Stimulated activated naive CD8-positive, alpha-beta T cell treated with anti-CD3 and anti-CD28 coated beads, Interleukin-15, Interleukin-2, amounts not matched to agents 100 ng/mL and 50 ng/mL, for 24 hours (primary cell): Measurements from ENCODE around the gene PLAAT3.
"Not testable (repeated sequence)": the region's sequence is repeated elsewhere in the genome, so short reads cannot be mapped to it uniquely, and the experiment has no call there.

Experiments used
- H3K27ac Mint-ChIP-seq: one replicate; pipeline ENCODE4 v1.8.0; 2021; ENCODE audit warnings: mild to moderate bottlenecking, mixed read lengths
- H3K27me3 Mint-ChIP-seq: one replicate; pipeline ENCODE4 v1.8.0; 2021; ENCODE audit warnings: mixed read lengths
- H3K36me3 Mint-ChIP-seq: one replicate; pipeline ENCODE4 v1.8.0; 2021; ENCODE audit warnings: low read depth, mixed read lengths
- H3K4me1 Mint-ChIP-seq: one replicate; pipeline ENCODE4 v1.8.0; 2021; ENCODE audit warnings: low read depth, mixed read lengths
- H3K4me3 Mint-ChIP-seq: one replicate; pipeline ENCODE4 v1.8.0; 2021; ENCODE audit warnings: mild to moderate bottlenecking, mixed read lengths
- H3K9me3 Mint-ChIP-seq: one replicate; pipeline ENCODE4 v1.8.0; 2021; ENCODE audit warnings: mixed read lengths

Gene PLAAT3

GRCh38 chr11:63564056-63564774 is 50.0 kb downstream of the PLAAT3 start:
- H3K36me3 Mint-ChIP-seq: no peaks in the 10 kb centered on the region
- no peaks in the 10 kb centered on the region for H3K27me3 Mint-ChIP-seq
- H3K4me3 Mint-ChIP-seq: no peak overlapping the region
- peaks cover 70% of the 10 kb centered on the region for H3K4me1 Mint-ChIP-seq
- no peak overlapping the region for H3K27ac Mint-ChIP-seq
- H3K9me3 Mint-ChIP-seq: no peaks in the 10 kb centered on the region

GRCh38 chr11:63563201-63564055 is 50.8 kb downstream of the PLAAT3 start, which contains the start of gene PLAAT2:
TSS of gene PLAAT2 (minus strand) at chr11:63563379. CDS start at chr11:63563324, 55 bp downstream.
- Mint-ChIP-seq H3K4me1 (peaks cover 70% of the 10 kb centered on the region), H3K4me3 (no peak within 1 kb of the TSS), H3K36me3 (no peaks in the 10 kb centered on the region), H3K27ac (no peak within 1 kb of the TSS), H3K9me3 (no peaks in the 10 kb centered on the region), H3K27me3 (no peaks in the 10 kb centered on the region)

DNA sequence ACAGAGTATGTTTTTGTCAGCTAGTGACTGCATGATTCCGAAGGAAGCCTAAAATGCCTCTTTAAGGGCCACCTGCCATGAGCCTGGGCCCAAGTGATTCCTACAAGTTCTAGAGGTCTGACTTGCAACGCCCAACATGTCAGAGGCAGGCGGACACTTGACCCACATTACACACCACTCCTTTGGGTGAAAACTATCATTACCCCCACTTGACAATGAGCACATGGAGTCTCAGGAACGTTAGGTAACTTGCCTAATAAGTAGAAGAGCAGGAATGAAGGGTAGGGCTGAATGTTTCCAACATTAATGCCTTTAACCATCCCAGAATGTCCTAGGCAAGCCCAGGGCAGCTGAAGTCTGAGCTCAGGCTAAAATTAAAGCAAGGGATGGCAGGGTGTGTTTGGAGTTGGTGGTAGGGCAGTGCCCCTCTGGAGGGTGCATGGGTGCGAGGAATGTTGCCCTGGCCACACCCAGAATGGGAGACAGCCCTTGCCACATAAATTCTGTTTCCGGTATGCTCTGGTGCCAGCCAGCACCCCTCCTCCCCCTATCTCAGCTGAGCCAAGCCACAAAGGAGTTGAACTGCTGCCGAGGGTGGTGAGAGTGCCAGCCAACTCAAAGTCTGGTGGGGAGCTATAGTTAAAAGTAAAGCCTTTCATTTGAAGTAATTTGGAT is 53.6 kb downstream of the PLAAT3 start:
- Mint-ChIP-seq H3K27ac (no peak overlapping the region), H3K9me3 (no peaks in the 10 kb centered on the region)

DNA sequence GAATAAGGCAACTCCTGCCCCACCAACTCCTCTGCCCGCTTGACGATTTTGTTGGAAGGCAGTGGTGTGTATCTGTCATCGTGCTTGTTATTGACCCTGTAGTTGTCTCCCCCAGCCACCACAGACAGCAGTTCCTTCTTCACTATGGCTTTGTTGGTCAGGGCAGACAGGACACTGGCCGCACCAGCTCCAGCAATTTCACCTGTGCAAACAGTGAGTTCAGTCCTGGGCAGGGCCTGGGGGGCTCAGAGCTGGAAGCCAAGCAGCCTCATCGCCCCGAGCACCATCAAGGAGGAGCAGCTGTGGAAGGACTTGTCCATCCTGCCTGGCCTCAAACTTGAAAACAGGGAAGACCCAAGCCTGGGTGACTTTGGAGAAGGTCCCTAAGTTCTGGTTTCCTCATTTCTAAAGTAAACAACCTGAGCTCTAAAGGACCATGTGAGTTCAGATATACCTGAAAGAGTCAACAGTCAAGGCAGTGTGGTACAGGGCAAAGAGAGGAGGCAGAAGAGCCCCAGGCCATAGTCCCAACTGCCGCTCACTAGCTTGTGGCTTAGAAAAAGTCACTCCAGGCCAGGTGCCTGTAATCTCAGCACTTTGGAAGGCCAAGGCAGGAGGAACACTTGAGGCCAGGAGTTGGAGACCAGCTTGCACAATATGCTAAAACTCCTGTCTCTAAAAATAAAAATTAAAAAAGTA is 55.6 kb downstream of the PLAAT3 start:
- Mint-ChIP-seq H3K27ac (no peak overlapping the region), H3K27me3 (no peaks in the 10 kb centered on the region), H3K4me3 (no peak overlapping the region), H3K4me1 (peaks cover 40% of the 10 kb centered on the region), H3K36me3 (no peaks in the 10 kb centered on the region), H3K9me3 (no peaks in the 10 kb centered on the region)

More for the DNA sequence above, 53.6 kb downstream of the PLAAT3 start:
- Mint-ChIP-seq H3K27me3 (no peaks in the 10 kb centered on the region), H3K4me3 (no peak overlapping the region), H3K36me3 (no peaks in the 10 kb centered on the region), H3K4me1 (peaks cover 45% of the 10 kb centered on the region)

- Mint-ChIP-seq H3K27me3 (no peaks in the 10 kb centered on the region), H3K9me3 (no peaks in the 10 kb centered on the region), H3K4me1 (peaks cover 47% of the 10 kb centered on the region), H3K27ac (no peak overlapping the region), H3K36me3 (no peaks in the 10 kb centered on the region), H3K4me3 (no peak overlapping the region)
These were observed 56.7 kb downstream of the PLAAT3 start for GRCh38 chr11:63557570-63557969.

DNA sequence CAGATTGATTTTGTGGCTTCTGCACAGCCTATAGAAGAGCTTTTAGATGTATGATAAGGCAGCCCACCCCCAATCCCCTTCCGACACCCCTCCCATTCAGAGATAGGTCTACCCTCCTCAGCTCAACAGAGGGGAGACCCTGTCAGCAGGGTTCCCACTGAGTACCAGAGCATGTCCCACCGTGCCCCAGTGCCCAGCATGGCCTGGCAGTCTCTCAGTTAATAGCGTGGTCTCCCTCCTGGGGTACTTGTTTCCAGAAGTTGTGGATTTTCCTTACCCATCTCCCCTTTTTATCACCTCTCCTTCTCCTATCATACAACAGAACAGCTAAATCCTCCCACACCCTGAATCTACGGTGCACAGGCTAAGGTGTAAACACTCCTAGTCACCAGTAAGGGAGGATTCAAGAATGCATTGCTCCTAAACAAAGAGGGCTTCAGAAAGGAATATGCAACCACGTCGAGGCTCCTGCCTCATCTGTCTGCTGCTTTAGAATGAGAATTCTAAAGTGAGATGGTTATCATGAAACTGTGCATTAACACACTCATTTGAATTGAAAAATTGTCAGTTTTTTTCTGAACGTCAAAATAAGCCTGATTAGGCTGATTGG is 57.7 kb downstream of the PLAAT3 start:
- H3K27ac Mint-ChIP-seq: no peak overlapping the region
- H3K36me3 Mint-ChIP-seq: no peaks in the 10 kb centered on the region
- no peaks in the 10 kb centered on the region for H3K27me3 Mint-ChIP-seq
- no peak overlapping the region for H3K4me3 Mint-ChIP-seq
- H3K9me3 Mint-ChIP-seq: no peaks in the 10 kb centered on the region
- H3K4me1 Mint-ChIP-seq: peaks cover 49% of the 10 kb centered on the region

DNA sequence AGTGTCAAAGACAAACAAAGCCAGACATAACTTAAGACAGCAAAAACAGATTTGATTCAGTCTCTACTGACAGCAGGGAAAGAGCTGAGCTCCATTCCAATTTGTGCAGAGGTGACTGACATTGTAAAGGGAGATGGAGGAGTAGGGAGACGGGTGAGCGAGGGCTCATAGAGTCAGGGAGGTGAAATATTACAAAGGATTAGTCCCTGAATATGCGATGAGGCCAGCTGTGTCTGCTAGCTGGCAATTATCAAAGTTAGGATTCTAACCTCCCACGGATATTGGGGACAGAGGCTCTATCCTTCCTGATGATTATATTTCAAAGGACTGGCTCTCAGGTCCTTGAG is 59.4 kb downstream of the PLAAT3 start:
- H3K4me3 Mint-ChIP-seq: no peak overlapping the region
- peak overlapping the region; percentile 24 for H3K27ac Mint-ChIP-seq
- no peaks in the 10 kb centered on the region for H3K9me3 Mint-ChIP-seq
- H3K4me1 Mint-ChIP-seq: peaks cover 44% of the 10 kb centered on the region
- H3K36me3 Mint-ChIP-seq: no peaks in the 10 kb centered on the region
- H3K27me3 Mint-ChIP-seq: no peaks in the 10 kb centered on the region

DNA sequence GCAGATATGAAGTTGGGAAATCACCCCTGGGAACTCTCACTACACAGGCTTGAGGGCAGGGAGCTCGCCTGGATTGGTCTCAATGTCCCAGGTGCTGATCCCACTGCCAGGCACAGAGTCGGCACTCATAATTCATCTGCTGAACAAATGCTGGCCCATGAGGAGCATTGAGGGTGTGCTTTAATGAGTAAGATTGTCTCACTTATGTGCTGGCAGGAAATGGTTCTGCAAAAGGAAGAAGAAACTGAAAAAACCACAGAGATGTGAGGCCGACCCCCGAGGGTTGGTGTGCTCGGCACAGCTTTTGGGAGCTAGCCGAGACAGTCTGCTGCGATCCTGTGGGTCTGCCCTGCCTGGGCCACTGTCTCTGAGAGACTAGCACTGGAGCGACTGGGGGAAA is 60.5 kb downstream of the PLAAT3 start:
- Mint-ChIP-seq H3K9me3 (no peaks in the 10 kb centered on the region), H3K4me1 (peaks cover 47% of the 10 kb centered on the region), H3K27ac (peak overlapping the region; percentile 94), H3K36me3 (no peaks in the 10 kb centered on the region), H3K4me3 (peak overlapping the region; percentile 69), H3K27me3 (no peaks in the 10 kb centered on the region)

- Mint-ChIP-seq H3K4me1 (peaks cover 47% of the 10 kb centered on the region), H3K27me3 (no peaks in the 10 kb centered on the region), H3K9me3 (no peaks in the 10 kb centered on the region), H3K4me3 (peak overlapping the region; percentile 69), H3K36me3 (no peaks in the 10 kb centered on the region), H3K27ac (peak overlapping the region; percentile 94)
These were observed 61.3 kb downstream of the PLAAT3 start for GRCh38 chr11:63552921-63553320.

- Mint-ChIP-seq H3K4me1 (peaks cover 47% of the 10 kb centered on the region), H3K4me3 (peak overlapping the region; percentile 82), H3K27ac (peak overlapping the region; percentile 94), H3K27me3 (no peaks in the 10 kb centered on the region), H3K36me3 (peaks cover 2% of the 10 kb centered on the region), H3K9me3 (no peaks in the 10 kb centered on the region)
These were observed 62.4 kb downstream of the PLAAT3 start for GRCh38 chr11:63551889-63552266.

DNA sequence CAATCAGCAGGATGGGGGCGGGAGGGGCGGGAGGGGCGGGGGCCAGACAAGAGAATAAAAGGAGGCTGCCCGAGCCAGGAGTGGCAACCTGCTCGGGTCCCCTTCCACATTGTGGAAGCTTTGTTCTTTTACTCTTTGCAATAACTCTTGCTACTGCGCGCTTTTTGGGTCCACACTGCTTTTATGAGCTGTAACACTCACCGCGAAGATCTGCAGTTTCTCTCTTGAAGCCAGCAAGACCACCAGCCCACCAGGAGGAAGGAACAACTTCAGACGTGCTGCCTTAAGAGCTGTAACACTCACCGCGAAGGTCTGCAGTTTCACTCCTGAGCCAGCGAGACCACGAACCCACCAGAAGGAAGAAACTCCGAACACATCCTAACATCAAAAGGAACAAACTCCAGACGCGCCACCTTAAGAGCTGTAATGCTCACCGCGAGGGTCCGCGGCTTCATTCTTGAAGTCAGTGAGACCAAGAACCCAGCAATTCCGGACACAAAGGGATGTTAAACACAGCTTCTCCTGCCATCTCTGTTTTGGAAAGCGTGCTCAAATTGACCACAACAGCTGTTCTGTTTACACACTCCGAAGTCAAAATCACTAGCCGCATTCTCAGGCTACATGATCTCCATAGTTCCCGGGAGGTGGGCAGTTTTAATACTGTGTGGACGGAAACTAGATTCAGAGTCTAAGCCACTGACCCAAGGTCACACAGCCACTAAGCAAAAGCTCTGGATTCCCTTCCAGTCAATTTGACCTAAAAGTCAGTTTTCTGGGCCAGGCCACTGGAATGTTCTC is 62.9 kb downstream of the PLAAT3 start:
- Mint-ChIP-seq H3K4me1 (peaks cover 47% of the 10 kb centered on the region), H3K27me3 (no peaks in the 10 kb centered on the region), H3K4me3 (peak overlapping the region; percentile 82), H3K9me3 (no peaks in the 10 kb centered on the region), H3K36me3 (peaks cover 8% of the 10 kb centered on the region), H3K27ac (peak overlapping the region; percentile 94)

DNA sequence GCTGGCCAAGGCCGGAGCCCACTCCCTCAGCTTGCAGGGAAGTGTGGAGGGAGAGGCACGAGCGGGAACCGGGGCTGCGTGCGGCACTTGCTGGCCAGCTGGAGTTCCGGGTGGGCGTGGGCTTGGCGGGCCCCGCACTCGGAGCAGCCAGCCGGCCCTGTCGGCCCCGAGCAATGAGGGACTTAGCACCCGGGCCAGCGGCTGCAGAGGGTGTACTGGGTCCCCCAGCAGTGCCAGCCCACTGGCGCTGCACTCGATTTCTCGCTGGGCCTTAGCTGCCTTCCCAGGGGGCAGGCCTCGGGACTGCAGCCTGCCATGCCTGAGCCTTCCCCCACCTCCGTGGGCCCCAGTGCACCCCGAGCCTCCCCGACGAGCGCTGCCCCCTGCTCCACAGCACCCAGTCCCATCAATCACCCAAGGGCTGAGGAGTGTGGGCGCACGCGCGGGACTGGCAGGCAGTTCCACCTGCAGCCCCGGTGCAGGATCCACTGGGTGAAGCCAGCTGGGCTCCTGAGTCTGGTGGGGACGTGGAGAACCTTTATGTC is 64.0 kb downstream of the PLAAT3 start:
- H3K27me3 Mint-ChIP-seq, H3K9me3 Mint-ChIP-seq, H3K27ac Mint-ChIP-seq, H3K4me3 Mint-ChIP-seq: not testable (repeated sequence)
- Mint-ChIP-seq H3K36me3 (peaks cover 12% of the 10 kb centered on the region), H3K4me1 (peaks cover 47% of the 10 kb centered on the region)

- H3K36me3 Mint-ChIP-seq: peaks cover 12% of the 10 kb centered on the region
- H3K4me3 Mint-ChIP-seq: no peak overlapping the region
- H3K27ac Mint-ChIP-seq: no peak overlapping the region
- peaks cover 41% of the 10 kb centered on the region for H3K4me1 Mint-ChIP-seq
- H3K27me3 Mint-ChIP-seq: no peaks in the 10 kb centered on the region
- H3K9me3 Mint-ChIP-seq: no peaks in the 10 kb centered on the region
These were observed 64.8 kb downstream of the PLAAT3 start for GRCh38 chr11:63549411-63549810.
